ENCODE data around the gene CCNG2. TPM values are rescaled to one million over a fixed set of nuclear protein-coding genes. Genes with fewer than 3 reads are reported as not detected.

CCNG2 gene
- total RNA-seq, 1 donor from 2014 or later, result 27.8 TPM

- DNase-seq (ENCODE audit: low spot score in 2 of 2), result no peak
- Histone ChIP-seq H3K27ac (no peak overlapping the region), H3K4me1 (no peaks in the 10 kb centered on the region), H3K27me3 (no peaks in the 10 kb centered on the region), H3K36me3 (no peaks in the 10 kb centered on the region), H3K4me3 (no peak overlapping the region), H3K9me3 (no peaks in the 10 kb centered on the region)
- intact Hi-C loops (cut with DNase I), result no loop called here
- no peak for TF ChIP-seq CTCF (IDR thresholded peaks at IDR 0.05)
Measured at GRCh38 chr4:77121736-77122240, 35.2 kb upstream of the CCNG2 start.

GRCh38 chr4:77122656-77123055 is 34.4 kb upstream of the CCNG2 start:
- Histone ChIP-seq H3K36me3 (no peaks in the 10 kb centered on the region), H3K9me3 (no peaks in the 10 kb centered on the region), H3K4me3 (no peak overlapping the region), H3K27ac (no peak overlapping the region), H3K4me1 (no peaks in the 10 kb centered on the region), H3K27me3 (no peaks in the 10 kb centered on the region)
- no peak for DNase-seq (ENCODE audit: low spot score in 2 of 2)
- TF ChIP-seq CTCF (IDR thresholded peaks at IDR 0.05), result no peak
- intact Hi-C loops (cut with DNase I), result no loop called here

- no peak for TF ChIP-seq CTCF (IDR thresholded peaks at IDR 0.05)
- no peaks in the 10 kb centered on the region for H3K4me1 ChIP-seq
- no peak overlapping the region for H3K4me3 ChIP-seq
- no peaks in the 10 kb centered on the region for H3K27me3 ChIP-seq
- intact Hi-C loops (cut with DNase I), result no loop called here
- DNase-seq (ENCODE audit: low spot score in 2 of 2), result no peak
- H3K36me3 ChIP-seq, result no peaks in the 10 kb centered on the region
- no peaks in the 10 kb centered on the region for H3K9me3 ChIP-seq
- no peak overlapping the region for H3K27ac ChIP-seq
Measured at GRCh38 chr4:77123411-77123810, 33.6 kb upstream of the CCNG2 start.

- no peak for TF ChIP-seq CTCF (IDR thresholded peaks at IDR 0.05)
- intact Hi-C loops (cut with DNase I), result no loop called here
- H3K9me3 ChIP-seq, result no peaks in the 10 kb centered on the region
- H3K4me3 ChIP-seq, result no peak overlapping the region
- H3K4me1 ChIP-seq, result no peaks in the 10 kb centered on the region
- no peaks in the 10 kb centered on the region for H3K36me3 ChIP-seq
- no peak overlapping the region for H3K27ac ChIP-seq
- no peaks in the 10 kb centered on the region for H3K27me3 ChIP-seq
- DNase-seq (ENCODE audit: low spot score in 2 of 2), result no peak
Measured at GRCh38 chr4:77124576-77124975, 32.4 kb upstream of the CCNG2 start.

- no peaks in the 10 kb centered on the region for H3K27me3 ChIP-seq
- no peak overlapping the region for H3K4me3 ChIP-seq
- H3K36me3 ChIP-seq, result no peaks in the 10 kb centered on the region
- DNase-seq (ENCODE audit: low spot score in 2 of 2), result no peak
- H3K9me3 ChIP-seq, result no peaks in the 10 kb centered on the region
- TF ChIP-seq CTCF (IDR thresholded peaks at IDR 0.05), result no peak
- H3K4me1 ChIP-seq, result no peaks in the 10 kb centered on the region
- intact Hi-C loops (cut with DNase I), result no loop called here
- no peak overlapping the region for H3K27ac ChIP-seq
Measured at GRCh38 chr4:77125961-77126360, 31.0 kb upstream of the CCNG2 start.

- H3K4me3 ChIP-seq, result no peak overlapping the region
- no peak for DNase-seq (ENCODE audit: low spot score in 2 of 2)
- H3K27ac ChIP-seq, result peak overlapping the region in 1 of 2 donors; percentile 18
- no peaks in the 10 kb centered on the region for H3K4me1 ChIP-seq
- TF ChIP-seq CTCF (IDR thresholded peaks at IDR 0.05), result no peak
- no peaks in the 10 kb centered on the region for H3K9me3 ChIP-seq
- intact Hi-C loops (cut with DNase I), result no loop called here
- no peaks in the 10 kb centered on the region for H3K27me3 ChIP-seq
- H3K36me3 ChIP-seq, result no peaks in the 10 kb centered on the region
Measured at GRCh38 chr4:77126809-77127208, 30.2 kb upstream of the CCNG2 start.

Measured in ascending aorta (tissue), 2 donors.